Activated CD8-positive, alpha-beta memory T cell treated with anti-CD3 and anti-CD28 coated beads, Interleukin-2, amount 50 U/mL, for 24 hours (primary cell): Measurements from ENCODE around the gene PIANP.

Experiments used
- DNase-seq: peaks from one replicate; pipeline ENCODE4 v3.0.0-alpha.2; 2020; ENCODE audit errors: extremely low read depth

PIANP gene

GRCh38 chr12:6667559-6668210 lies 32.9 kb downstream of the PIANP start:
- DNase-seq = no peak

GRCh38 chr12:6666211-6666610 lies 34.4 kb downstream of the PIANP start:
- DNase-seq = no peak

GRCh38 chr12:6664902-6665301 lies 35.7 kb downstream of the PIANP start:
- no peak for DNase-seq

GRCh38 chr12:6662906-6663742 lies 37.5 kb downstream of the PIANP start, which contains the start of gene ING4:
TSS of gene ING4 (minus strand) at chr12:6663119. CDS start at chr12:6663101, 18 bp downstream.
- DNase-seq = peak; percentile 88

- DNase-seq = no peak
These were observed 38.1 kb downstream of the PIANP start for GRCh38 chr12:6662602-6662905.

- DNase-seq = no peak
These were observed 46.6 kb downstream of the PIANP start for GRCh38 chr12:6653987-6654386.

GRCh38 chr12:6653342-6653741 lies 47.3 kb downstream of the PIANP start:
- no peak for DNase-seq

- DNase-seq = no peak
These were observed 48.2 kb downstream of the PIANP start for GRCh38 chr12:6652391-6652790.

- no peak for DNase-seq
These were observed 49.8 kb downstream of the PIANP start for GRCh38 chr12:6650832-6651231.

GRCh38 chr12:6647083-6647604 lies 53.5 kb downstream of the PIANP start, which contains the start of gene ACRBP:
TSS of gene ACRBP (minus strand) at chr12:6647432. CDS start at chr12:6647366, 66 bp downstream.
- DNase-seq = no peak

GRCh38 chr12:6646276-6647082 lies 54.1 kb downstream of the PIANP start:
- no peak for DNase-seq

- no peak for DNase-seq
These were observed 55.7 kb downstream of the PIANP start for GRCh38 chr12:6644903-6645302.

- no peak for DNase-seq
These were observed 56.4 kb downstream of the PIANP start for GRCh38 chr12:6644257-6644596.
